ENCODE measurements around the gene HELZ. TPM values are rescaled to one million over a fixed set of nuclear protein-coding genes. Genes with fewer than 3 reads are reported as not detected.
"Not testable (repeated sequence)": the region's sequence is repeated elsewhere in the genome, so short reads cannot be mapped to it uniquely, and the experiment has no call there.

Gene HELZ
- total and polyA plus RNA-seq, 8 donors: 27.2 to 64.6 (median 37.3) TPM

DNA sequence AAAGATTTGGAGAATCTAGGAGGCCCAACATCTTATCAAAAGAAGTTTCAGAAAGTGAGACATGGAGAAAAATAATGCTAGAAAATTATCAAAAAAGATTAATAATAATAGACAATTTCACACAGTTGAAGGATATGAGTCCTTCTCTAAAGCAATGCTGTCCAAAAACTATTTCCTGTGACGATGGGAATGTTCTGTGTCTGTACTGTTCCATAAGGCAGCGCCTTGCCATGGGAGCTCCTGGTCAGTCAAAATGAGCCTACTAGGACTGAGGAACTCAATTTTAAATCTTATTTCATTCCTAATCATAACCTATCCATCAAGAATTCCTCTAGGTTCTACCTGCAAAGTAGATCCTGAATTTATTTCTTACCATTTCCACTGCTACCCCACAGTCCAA is 151.6 kb downstream of the HELZ start:
- Histone ChIP-seq H3K27ac (no peak overlapping the region), H3K36me3 (peaks cover 0 to 11% of the 10 kb centered on the region in 2 donors), H3K27me3 (no peaks in the 10 kb centered on the region), H3K4me1 (no peaks in the 10 kb centered on the region), H3K9me3 (no peaks in the 10 kb centered on the region), H3K4me3 (no peak overlapping the region)
- DNase-seq (no peak), ATAC-seq (no peak)
- intact Hi-C loops (cut with DNase I): no loop called here
- TF ChIP-seq, protein P1, sequence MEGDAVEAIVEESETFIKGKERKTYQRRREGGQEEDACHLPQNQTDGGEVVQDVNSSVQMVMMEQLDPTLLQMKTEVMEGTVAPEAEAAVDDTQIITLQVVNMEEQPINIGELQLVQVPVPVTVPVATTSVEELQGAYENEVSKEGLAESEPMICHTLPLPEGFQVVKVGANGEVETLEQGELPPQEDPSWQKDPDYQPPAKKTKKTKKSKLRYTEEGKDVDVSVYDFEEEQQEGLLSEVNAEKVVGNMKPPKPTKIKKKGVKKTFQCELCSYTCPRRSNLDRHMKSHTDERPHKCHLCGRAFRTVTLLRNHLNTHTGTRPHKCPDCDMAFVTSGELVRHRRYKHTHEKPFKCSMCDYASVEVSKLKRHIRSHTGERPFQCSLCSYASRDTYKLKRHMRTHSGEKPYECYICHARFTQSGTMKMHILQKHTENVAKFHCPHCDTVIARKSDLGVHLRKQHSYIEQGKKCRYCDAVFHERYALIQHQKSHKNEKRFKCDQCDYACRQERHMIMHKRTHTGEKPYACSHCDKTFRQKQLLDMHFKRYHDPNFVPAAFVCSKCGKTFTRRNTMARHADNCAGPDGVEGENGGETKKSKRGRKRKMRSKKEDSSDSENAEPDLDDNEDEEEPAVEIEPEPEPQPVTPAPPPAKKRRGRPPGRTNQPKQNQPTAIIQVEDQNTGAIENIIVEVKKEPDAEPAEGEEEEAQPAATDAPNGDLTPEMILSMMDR (IDR thresholded peaks at IDR 0.05): no peak

DNA sequence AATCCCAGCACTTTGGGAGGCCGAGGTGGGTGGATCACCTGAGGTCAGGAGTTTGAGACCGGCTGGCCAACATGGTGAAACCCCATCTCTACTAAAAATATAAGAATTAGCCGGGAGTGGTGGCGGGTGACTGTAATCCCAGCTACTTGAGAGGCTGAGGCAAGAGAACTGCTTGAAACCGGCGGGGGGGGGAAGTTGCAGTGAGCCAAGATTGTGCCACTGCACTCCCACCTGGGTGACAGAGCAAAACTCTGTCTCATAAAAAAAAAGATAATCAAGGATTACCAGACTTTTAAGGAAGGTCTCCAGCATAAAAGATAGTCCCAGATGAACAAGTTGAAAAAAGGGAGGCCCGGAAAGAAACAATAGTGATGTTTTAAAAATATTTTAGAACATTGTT is 152.3 kb downstream of the HELZ start:
- intact Hi-C loops (cut with DNase I): not testable (repeated sequence)

DNA sequence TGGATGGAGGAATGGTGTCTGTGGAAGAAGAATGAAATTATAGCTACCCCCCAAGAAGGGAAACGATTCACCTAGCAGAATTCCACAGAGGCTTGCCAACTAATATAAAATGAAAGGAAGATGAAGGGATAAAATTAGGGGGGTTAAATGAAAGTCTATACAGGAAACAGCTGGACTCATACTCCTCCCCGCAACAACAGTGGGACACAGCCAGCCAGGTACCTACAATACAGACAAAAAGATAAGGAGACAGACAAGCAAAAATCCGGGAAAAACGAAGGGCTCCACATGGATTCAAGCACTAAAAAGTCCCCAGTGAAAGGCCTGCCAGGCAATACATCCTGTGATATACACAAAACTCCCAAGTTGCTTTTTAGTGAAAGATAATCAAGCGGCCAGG is 152.7 kb downstream of the HELZ start:
- peaks cover 0 to 16% of the 10 kb centered on the region in 2 donors for H3K36me3 ChIP-seq
- DNase-seq (no peak), ATAC-seq (no peak)
- H3K9me3 ChIP-seq: no peaks in the 10 kb centered on the region
- H3K27me3 ChIP-seq: no peaks in the 10 kb centered on the region
- TF ChIP-seq, protein P1 (IDR thresholded peaks at IDR 0.05): no peak
- intact Hi-C loops (cut with DNase I): no loop called here
- no peak overlapping the region for H3K4me3 ChIP-seq
- no peaks in the 10 kb centered on the region for H3K4me1 ChIP-seq
- no peak overlapping the region for H3K27ac ChIP-seq

More for the DNA sequence above, 152.3 kb downstream of the HELZ start:
- H3K9me3 ChIP-seq, H3K4me1 ChIP-seq, H3K27me3 ChIP-seq, H3K27ac ChIP-seq, ATAC-seq, DNase-seq, H3K4me3 ChIP-seq: not testable (repeated sequence)
- H3K36me3 ChIP-seq: peaks cover 0 to 15% of the 10 kb centered on the region in 2 donors

DNA sequence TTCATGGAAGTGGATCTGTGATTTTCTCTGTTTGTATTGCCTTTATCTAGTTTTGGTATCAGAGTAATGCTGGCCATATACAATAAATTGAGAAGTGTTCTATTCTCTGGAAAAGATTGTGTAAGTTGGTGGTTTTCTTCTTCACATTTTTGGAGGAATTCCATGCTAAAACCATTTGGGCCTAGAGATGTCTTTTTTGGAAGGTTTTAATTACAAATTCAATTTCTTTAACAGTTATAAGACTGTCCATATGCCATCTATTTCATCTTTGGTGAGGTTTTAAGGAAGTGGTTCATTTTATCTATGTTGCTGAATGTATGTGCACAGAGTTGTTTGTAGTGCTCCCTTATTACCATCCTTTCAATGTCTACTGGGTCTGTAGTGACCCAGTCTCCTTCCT is 154.7 kb downstream of the HELZ start:
- Histone ChIP-seq H3K27ac (no peak overlapping the region), H3K4me3 (no peak overlapping the region), H3K36me3 (peaks cover 0 to 30% of the 10 kb centered on the region in 2 donors), H3K4me1 (no peaks in the 10 kb centered on the region), H3K9me3 (no peaks in the 10 kb centered on the region), H3K27me3 (no peaks in the 10 kb centered on the region)
- no peak for ATAC-seq
- TF ChIP-seq, protein P1 (IDR thresholded peaks at IDR 0.05): no peak
- intact Hi-C loops (cut with DNase I): no loop called here
- DNase-seq: no peak

DNA sequence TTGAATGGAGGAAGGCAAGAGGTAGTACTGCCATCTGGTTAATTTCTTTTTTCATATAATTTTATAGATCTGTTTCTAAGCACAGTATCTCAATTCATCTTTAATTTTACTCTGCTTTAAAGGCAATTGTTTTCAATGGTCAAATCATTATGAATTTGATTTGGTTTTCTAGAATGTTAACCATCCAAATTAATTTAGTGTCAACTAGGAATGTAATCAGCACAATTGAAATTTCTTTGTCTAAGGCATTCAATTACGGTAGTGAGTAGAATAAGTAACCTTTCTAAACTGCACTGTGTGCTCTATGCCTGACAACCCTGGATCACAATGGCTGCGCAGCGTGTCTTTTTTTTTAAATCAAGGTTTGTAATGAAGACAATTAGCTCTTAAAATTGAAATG is 156.4 kb downstream of the HELZ start:
- DNase-seq (no peak), ATAC-seq (no peak)
- Histone ChIP-seq H3K36me3 (peaks cover 0 to 39% of the 10 kb centered on the region in 2 donors), H3K27ac (no peak overlapping the region), H3K9me3 (no peaks in the 10 kb centered on the region), H3K4me3 (no peak overlapping the region), H3K4me1 (no peaks in the 10 kb centered on the region), H3K27me3 (no peaks in the 10 kb centered on the region)
- TF ChIP-seq, protein P1 (IDR thresholded peaks at IDR 0.05): no peak
- intact Hi-C loops (cut with DNase I): no loop called here

DNA sequence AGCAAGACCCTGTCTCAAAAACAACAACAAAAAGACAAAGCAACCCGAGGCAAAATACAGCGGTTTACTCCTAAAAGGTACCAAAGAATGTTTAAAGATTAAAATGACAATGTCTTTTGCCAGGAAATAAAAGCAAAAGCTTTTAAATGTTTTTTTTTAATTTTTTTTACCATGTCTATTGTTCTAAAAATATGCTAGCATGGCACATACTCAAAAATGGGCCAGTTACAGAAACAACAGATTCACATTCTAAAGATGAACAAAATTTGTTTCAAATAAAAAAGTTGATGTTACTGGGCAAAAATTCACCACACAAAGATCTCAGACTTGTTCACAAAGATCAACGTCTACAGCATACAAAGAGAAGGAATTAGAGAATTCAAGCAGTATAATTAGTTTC is 159.6 kb downstream of the HELZ start:
- no peaks in the 10 kb centered on the region for H3K9me3 ChIP-seq
- H3K36me3 ChIP-seq: peaks cover 0 to 52% of the 10 kb centered on the region in 2 donors
- H3K27ac ChIP-seq: no peak overlapping the region
- DNase-seq (no peak), ATAC-seq (no peak)
- H3K4me1 ChIP-seq: no peaks in the 10 kb centered on the region
- TF ChIP-seq, protein P1 (IDR thresholded peaks at IDR 0.05): no peak
- no peak overlapping the region for H3K4me3 ChIP-seq
- H3K27me3 ChIP-seq: no peaks in the 10 kb centered on the region
- intact Hi-C loops (cut with DNase I): no loop called here

Data from left lung (tissue), 10 donors.